Thoracic aorta (tissue), 2 donors: Measurements from ENCODE around the gene GABARAPL2. TPM values are rescaled to one million over a fixed set of nuclear protein-coding genes. Genes with fewer than 3 reads are reported as not detected.

Experiments used
- ATAC-seq: fragments of 150-250 bp; one replicate; pipeline ENCODE4 v1.8.0; 2017; ENCODE audit warnings: low read depth; ENCODE audit not compliant: insufficient number of reproducible peaks, low FRiP score
- DNase-seq: peaks from one replicate; pipeline ENCODE4 v3.0.0-alpha.2; 2020; ENCODE audit warnings: low spot score
- H3K27ac ChIP-seq, 2 donors: fragments of 200-600 bp; sonication (generic); 1 replicate in 1 of 2; 2 replicates in 1 of 2; pipeline ENCODE4 v1.5.1; 2016; ENCODE audit warnings: mild to moderate bottlenecking in 2 of 2, moderate library complexity in 2 of 2
- H3K27me3 ChIP-seq: fragments of 200-600 bp; sonication (generic); replicated peaks from 2 replicates; pipeline ENCODE4 v1.6.0; 2016; ENCODE audit warnings: mild to moderate bottlenecking; ENCODE audit not compliant: insufficient read depth
- H3K36me3 ChIP-seq: fragments of 200-600 bp; sonication (generic); one replicate; pipeline ENCODE4 v1.5.1; 2016
- H3K4me1 ChIP-seq, 2 donors: fragments of 200-600 bp; sonication (generic); 1 replicate in 1 of 2; 2 replicates in 1 of 2; pipeline versions ENCODE4 v1.5.1 to v1.6.0; 2016; ENCODE audit warnings: low read depth in 2 of 2, mild to moderate bottlenecking in 1 of 2; ENCODE audit not compliant: control insufficient read depth in 1 of 2
- H3K4me3 ChIP-seq: fragments of 200-600 bp; sonication (generic); 2 replicates; pipeline ENCODE4 v1.5.1; 2016; ENCODE audit warnings: mild to moderate bottlenecking
- H3K9me3 ChIP-seq: fragments of 200-600 bp; sonication (generic); 2 replicates; pipeline ENCODE4 v1.5.1; 2016
- CTCF ChIP-seq: fragments of 200-600 bp; sonication (generic); IDR thresholded peaks from one replicate; pipeline ENCODE4 v1.5.1; 2019; ENCODE audit warnings: antibody characterized with exemption
- total RNA-seq, 2 donors: library from RNA; depleted of rRNA; stranded (reverse); fragments of >200 nt; gene quantifications; one replicate each; pipeline versions ENCODE4 v1.1.0 to v1.2.3, GENCODE V29; 2016

Gene GABARAPL2
- total RNA-seq, 2 donors from 2014 or later: 101 to 122 TPM

DNA sequence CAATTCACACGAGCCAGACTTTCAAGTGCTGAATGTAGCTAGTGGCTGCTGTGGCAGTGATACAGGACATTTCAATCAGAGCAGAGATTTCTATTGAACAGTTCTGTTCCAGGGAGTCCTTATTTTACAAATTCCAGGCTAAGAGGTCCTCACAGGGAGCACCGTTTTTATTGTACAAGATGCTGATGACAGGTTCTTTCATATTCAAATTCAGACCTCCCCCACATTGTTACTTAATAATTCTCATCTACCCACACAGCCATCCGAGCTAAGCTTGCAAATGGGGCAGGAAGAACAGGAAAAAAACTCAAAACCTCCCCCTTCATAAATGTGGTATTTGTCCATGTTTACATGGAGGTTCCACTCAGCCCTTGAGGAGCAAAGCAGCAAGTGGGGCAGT lies 9.8 kb downstream of the GABARAPL2 start:
- Histone ChIP-seq H3K27me3 (no peaks in the 10 kb centered on the region), H3K36me3 (peaks cover 39% of the 10 kb centered on the region), H3K4me3 (no peak overlapping the region), H3K4me1 (peaks cover 6 to 27% of the 10 kb centered on the region in 2 donors), H3K27ac (peak overlapping the region in 1 of 2 donors; percentile 19), H3K9me3 (no peaks in the 10 kb centered on the region)
- TF ChIP-seq CTCF: no peak
- DNase-seq (no peak), ATAC-seq (no peak)

DNA sequence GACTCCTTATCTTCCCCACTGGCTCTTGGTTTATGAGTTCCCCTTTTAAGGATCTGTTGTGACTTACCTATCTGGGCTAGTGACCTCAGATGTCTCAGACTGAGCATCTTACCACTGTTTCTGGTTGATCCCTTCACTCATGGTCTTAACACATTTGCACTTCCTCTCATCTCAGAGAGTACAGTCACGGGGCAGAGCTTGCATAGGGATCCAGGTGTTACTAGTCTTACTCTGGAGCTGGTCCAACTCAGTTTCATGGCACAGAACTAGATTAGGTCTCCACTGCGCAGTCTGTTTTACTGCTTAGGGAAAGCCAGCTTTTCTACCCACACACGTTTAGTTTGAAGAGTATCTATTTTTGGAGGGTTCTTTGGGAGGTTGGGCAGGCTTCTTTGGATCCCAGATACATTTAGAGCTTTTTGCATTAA lies 10.2 kb downstream of the GABARAPL2 start:
- Histone ChIP-seq H3K4me1 (peaks cover 3 to 22% of the 10 kb centered on the region in 2 donors), H3K9me3 (no peaks in the 10 kb centered on the region), H3K4me3 (no peak overlapping the region), H3K36me3 (peaks cover 35% of the 10 kb centered on the region), H3K27me3 (no peaks in the 10 kb centered on the region), H3K27ac (peak overlapping the region in 1 of 2 donors; percentile 19)
- no peak for ATAC-seq
- TF ChIP-seq CTCF: no peak
- no peak for DNase-seq

GRCh38 chr16:75578212-75578611 lies 12.0 kb downstream of the GABARAPL2 start:
- Histone ChIP-seq H3K9me3 (no peaks in the 10 kb centered on the region), H3K36me3 (peaks cover 26% of the 10 kb centered on the region), H3K4me3 (no peak overlapping the region), H3K4me1 (peaks cover 2 to 5% of the 10 kb centered on the region in 2 donors), H3K27ac (no peak overlapping the region), H3K27me3 (no peaks in the 10 kb centered on the region)
- no peak for DNase-seq
- no peak for ATAC-seq
- TF ChIP-seq CTCF: no peak

DNA sequence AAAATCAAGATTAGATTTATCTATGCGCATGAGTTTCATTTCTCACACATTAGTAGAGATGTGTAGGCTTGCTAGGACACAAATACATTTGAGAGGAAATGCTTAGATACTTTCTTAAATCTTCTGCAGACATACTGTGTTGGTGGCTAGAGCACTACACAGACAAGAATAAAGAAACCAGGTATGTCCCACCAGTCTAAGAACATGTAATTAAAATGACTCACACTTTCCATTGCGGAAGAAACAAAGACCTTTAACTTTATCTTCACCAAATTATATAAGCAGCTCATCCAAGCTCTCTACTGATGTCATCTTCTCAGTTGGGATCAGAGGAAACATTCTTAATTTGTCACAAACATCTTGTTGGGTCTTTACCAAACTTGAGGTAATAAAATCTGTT lies 12.5 kb downstream of the GABARAPL2 start:
- no peak for TF ChIP-seq CTCF
- H3K4me3 ChIP-seq: no peak overlapping the region
- H3K4me1 ChIP-seq: peaks cover 0 to under 1% of the 10 kb centered on the region in 2 donors
- no peak overlapping the region for H3K27ac ChIP-seq
- H3K27me3 ChIP-seq: no peaks in the 10 kb centered on the region
- DNase-seq (no peak), ATAC-seq (no peak)
- no peaks in the 10 kb centered on the region for H3K9me3 ChIP-seq
- peaks cover 21% of the 10 kb centered on the region for H3K36me3 ChIP-seq

GRCh38 chr16:75579281-75579834 lies 13.2 kb downstream of the GABARAPL2 start:
- Histone ChIP-seq H3K36me3 (peaks cover 16% of the 10 kb centered on the region), H3K4me1 (no peaks in the 10 kb centered on the region), H3K27me3 (no peaks in the 10 kb centered on the region), H3K9me3 (no peaks in the 10 kb centered on the region), H3K27ac (no peak overlapping the region), H3K4me3 (no peak overlapping the region)
- no peak for TF ChIP-seq CTCF
- no peak for DNase-seq
- no peak for ATAC-seq
